ENCODE data around the gene ANK3. TPM values are rescaled to one million over a fixed set of nuclear protein-coding genes. Genes with fewer than 3 reads are reported as not detected.

Gene ANK3
- total RNA-seq, 1 donor from 2014 or later, result 3.8 TPM

GRCh38 chr10:60348982-60349381, 40.7 kb downstream of the ANK3 start:
- DNase-seq (ENCODE audit: low spot score), result no peak

- DNase-seq (ENCODE audit: low spot score), result no peak
Measured at GRCh38 chr10:60347270-60347669, 42.4 kb downstream of the ANK3 start.

- DNase-seq (ENCODE audit: low spot score), result no peak
Measured at GRCh38 chr10:60346661-60347060, 43.0 kb downstream of the ANK3 start.

GRCh38 chr10:60343254-60343653, 46.4 kb downstream of the ANK3 start:
- DNase-seq (ENCODE audit: low spot score), result no peak

GRCh38 chr10:60341969-60342368, 47.7 kb downstream of the ANK3 start:
- DNase-seq (ENCODE audit: low spot score), result no peak

GRCh38 chr10:60340973-60341372, 48.7 kb downstream of the ANK3 start:
- DNase-seq (ENCODE audit: low spot score), result no peak

- no peak for DNase-seq (ENCODE audit: low spot score)
Measured at GRCh38 chr10:60339757-60340156, 49.9 kb downstream of the ANK3 start.

GRCh38 chr10:60338786-60339185, 50.9 kb downstream of the ANK3 start:
- no peak for DNase-seq (ENCODE audit: low spot score)

GRCh38 chr10:60338002-60338564, 51.6 kb downstream of the ANK3 start:
- no peak for DNase-seq (ENCODE audit: low spot score)

- DNase-seq (ENCODE audit: low spot score), result no peak
Measured at GRCh38 chr10:60336901-60337630, 52.6 kb downstream of the ANK3 start.

GRCh38 chr10:60335708-60336107, 54.0 kb downstream of the ANK3 start:
- no peak for DNase-seq (ENCODE audit: low spot score)

- no peak for DNase-seq (ENCODE audit: low spot score)
Measured at GRCh38 chr10:60334991-60335390, 54.7 kb downstream of the ANK3 start.

GRCh38 chr10:60332371-60332770, 57.3 kb downstream of the ANK3 start:
- DNase-seq (ENCODE audit: low spot score), result no peak

GRCh38 chr10:60331886-60332285, 57.8 kb downstream of the ANK3 start:
- no peak for DNase-seq (ENCODE audit: low spot score)

- DNase-seq (ENCODE audit: low spot score), result no peak
Measured at GRCh38 chr10:60323162-60323561, 66.5 kb downstream of the ANK3 start.

- no peak for DNase-seq (ENCODE audit: low spot score)
Measured at GRCh38 chr10:60320666-60321065, 69.0 kb downstream of the ANK3 start.

GRCh38 chr10:60316029-60316428, 73.6 kb downstream of the ANK3 start:
- DNase-seq (ENCODE audit: low spot score), result no peak

GRCh38 chr10:60315311-60315710, 74.4 kb downstream of the ANK3 start:
- DNase-seq (ENCODE audit: low spot score), result no peak

GRCh38 chr10:60314069-60314940, 75.4 kb downstream of the ANK3 start:
- DNase-seq (ENCODE audit: low spot score), result no peak

GRCh38 chr10:60313589-60313952, 76.1 kb downstream of the ANK3 start:
- DNase-seq (ENCODE audit: low spot score), result no peak

- no peak for DNase-seq (ENCODE audit: low spot score)
Measured at GRCh38 chr10:60312818-60313588, 76.7 kb downstream of the ANK3 start.

- no peak for DNase-seq (ENCODE audit: low spot score)
Measured at GRCh38 chr10:60311821-60312220, 77.9 kb downstream of the ANK3 start.
